Activated B cell treated with CpG ODN at 0.5 μM for 24 hours (primary cell): ENCODE data around the gene TAF4. TPM values are rescaled to one million over a fixed set of nuclear protein-coding genes. Genes with fewer than 3 reads are reported as not detected.

Source experiments
- ATAC-seq: fragments of 200-7000 bp; cut with Tn5 transposase; one replicate; pipeline ENCODE4 v1.10.0; 2021; ENCODE audit warnings: low read depth, mild to moderate bottlenecking, moderate library complexity
- CTCF ChIA-PET: fragments of 350-600 bp; sonication (Branson Sonifier 250); formaldehyde crosslinking; loops from one replicate; lab custom pipeline; 2021; ENCODE audit warnings: antibody characterized with exemption; lab: Charles Lee
- POLR2A ChIA-PET: fragments of 350-600 bp; sonication (Branson Sonifier 250); formaldehyde crosslinking; loops from one replicate; lab custom pipeline; 2021; ENCODE audit warnings: antibody characterized with exemption; lab: Charles Lee
- DNase-seq: peaks from one replicate; pipeline ENCODE4 v3.0.0; 2022
- H3K27ac Mint-ChIP-seq: one replicate; pipeline ENCODE4 v1.8.0; 2020; ENCODE audit warnings: mixed read lengths
- H3K27me3 Mint-ChIP-seq: one replicate; pipeline ENCODE4 v1.8.0; 2021; ENCODE audit warnings: mixed read lengths
- H3K36me3 Mint-ChIP-seq: one replicate; pipeline ENCODE4 v1.8.0; 2021; ENCODE audit warnings: low read depth, mixed read lengths
- H3K4me1 Mint-ChIP-seq: one replicate; pipeline ENCODE4 v1.8.0; 2021; ENCODE audit warnings: mixed read lengths
- H3K4me3 Mint-ChIP-seq: one replicate; pipeline ENCODE4 v1.8.0; 2020; ENCODE audit warnings: mild to moderate bottlenecking, mixed read lengths
- H3K9me3 Mint-ChIP-seq: one replicate; pipeline ENCODE4 v1.8.0; 2020; ENCODE audit warnings: mixed read lengths
- intact Hi-C: fragments of 100-400 bp; cut with micrococcal nuclease; formaldehyde crosslinking; loops from one replicate; pipeline ENCODE4 v1.15.1; 2024
- total RNA-seq: library from RNA; stranded (reverse); gene quantifications from 2 replicates; pipeline ENCODE4 v1.2.3, GENCODE V29; 2022
- TF ChIP-seq, protein P1 (sequence below): fragments of 200-600 bp; IDR thresholded peaks from one replicate; pipeline ENCODE4 v1.8.0; 2022; ENCODE audit warnings: antibody characterized with exemption, mild to moderate bottlenecking

The TAF4 gene
- total RNA-seq, 1 donor from 2014 or later: 26.9 TPM

- ATAC-seq: no peak
- TF ChIP-seq, protein P1, sequence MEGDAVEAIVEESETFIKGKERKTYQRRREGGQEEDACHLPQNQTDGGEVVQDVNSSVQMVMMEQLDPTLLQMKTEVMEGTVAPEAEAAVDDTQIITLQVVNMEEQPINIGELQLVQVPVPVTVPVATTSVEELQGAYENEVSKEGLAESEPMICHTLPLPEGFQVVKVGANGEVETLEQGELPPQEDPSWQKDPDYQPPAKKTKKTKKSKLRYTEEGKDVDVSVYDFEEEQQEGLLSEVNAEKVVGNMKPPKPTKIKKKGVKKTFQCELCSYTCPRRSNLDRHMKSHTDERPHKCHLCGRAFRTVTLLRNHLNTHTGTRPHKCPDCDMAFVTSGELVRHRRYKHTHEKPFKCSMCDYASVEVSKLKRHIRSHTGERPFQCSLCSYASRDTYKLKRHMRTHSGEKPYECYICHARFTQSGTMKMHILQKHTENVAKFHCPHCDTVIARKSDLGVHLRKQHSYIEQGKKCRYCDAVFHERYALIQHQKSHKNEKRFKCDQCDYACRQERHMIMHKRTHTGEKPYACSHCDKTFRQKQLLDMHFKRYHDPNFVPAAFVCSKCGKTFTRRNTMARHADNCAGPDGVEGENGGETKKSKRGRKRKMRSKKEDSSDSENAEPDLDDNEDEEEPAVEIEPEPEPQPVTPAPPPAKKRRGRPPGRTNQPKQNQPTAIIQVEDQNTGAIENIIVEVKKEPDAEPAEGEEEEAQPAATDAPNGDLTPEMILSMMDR: no peak
- CTCF ChIA-PET: no interaction called here
- intact Hi-C loops: no loop called here
- Mint-ChIP-seq H3K9me3 (no peaks in the 10 kb centered on the region), H3K27ac (no peak overlapping the region), H3K4me1 (peaks cover 12% of the 10 kb centered on the region), H3K36me3 (peaks cover 37% of the 10 kb centered on the region), H3K4me3 (no peak overlapping the region), H3K27me3 (no peaks in the 10 kb centered on the region)
- POLR2A ChIA-PET: no interaction called here
- DNase-seq: no peak
Measured at GRCh38 chr20:61979701-61980635, 85.7 kb downstream of the TAF4 start.

DNA sequence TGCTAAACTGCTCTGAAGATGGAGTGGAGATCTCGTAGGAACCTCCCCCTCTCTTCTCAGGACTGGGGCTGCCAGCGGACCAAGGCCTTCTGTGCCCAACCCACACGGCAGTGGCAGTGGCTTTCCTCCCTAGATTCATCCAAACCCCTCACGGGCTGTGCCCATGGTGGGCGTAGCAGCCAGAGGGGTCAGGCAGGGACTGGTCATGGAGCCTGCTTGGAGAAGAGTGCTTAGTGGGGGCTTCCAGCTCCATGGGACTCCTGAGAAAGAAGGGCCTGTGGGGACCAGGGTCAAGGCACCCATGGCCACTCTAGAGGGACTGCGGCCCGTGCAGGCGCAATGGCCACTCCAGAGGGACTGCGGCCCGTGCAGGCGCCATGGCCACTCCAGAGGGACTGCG is 86.6 kb downstream of the TAF4 start:
- intact Hi-C loops: no loop called here
- TF ChIP-seq, protein P1: no peak
- H3K27me3 Mint-ChIP-seq: no peaks in the 10 kb centered on the region
- no peak for DNase-seq
- ChIA-PET POLR2A (no interaction called here), CTCF (no interaction called here)
- H3K27ac Mint-ChIP-seq: no peak overlapping the region
- H3K36me3 Mint-ChIP-seq: peaks cover 39% of the 10 kb centered on the region
- H3K4me1 Mint-ChIP-seq: peaks cover 12% of the 10 kb centered on the region
- H3K4me3 Mint-ChIP-seq: no peak overlapping the region
- H3K9me3 Mint-ChIP-seq: no peaks in the 10 kb centered on the region
- ATAC-seq: no peak

GRCh38 chr20:61978491-61978890 is 87.2 kb downstream of the TAF4 start:
- ChIA-PET CTCF (no interaction called here), POLR2A (no interaction called here)
- Mint-ChIP-seq H3K9me3 (no peaks in the 10 kb centered on the region), H3K27ac (no peak overlapping the region), H3K4me3 (no peak overlapping the region), H3K36me3 (peaks cover 39% of the 10 kb centered on the region), H3K27me3 (no peaks in the 10 kb centered on the region), H3K4me1 (peaks cover 10% of the 10 kb centered on the region)
- intact Hi-C loops: no loop called here
- TF ChIP-seq, protein P1: no peak
- DNase-seq (no peak), ATAC-seq (no peak)

DNA sequence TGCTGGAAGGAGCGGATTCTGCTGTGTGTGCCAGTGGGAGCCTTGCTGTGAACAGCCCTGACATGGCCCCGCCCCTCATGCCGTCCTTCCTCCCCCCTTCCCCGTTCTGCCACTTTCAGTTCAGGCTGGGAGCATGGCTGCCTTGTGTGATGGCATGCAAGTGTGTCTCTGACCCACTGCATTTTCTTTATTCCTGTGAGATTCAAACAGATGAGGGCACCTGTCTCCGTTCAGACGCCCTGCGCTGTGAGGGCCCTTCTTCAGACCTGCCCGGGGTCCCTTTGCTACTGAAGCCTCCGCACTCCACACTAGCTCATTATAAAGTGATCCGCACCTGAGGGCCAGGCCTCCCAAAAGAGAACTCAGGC is 88.3 kb downstream of the TAF4 start:
- CTCF ChIA-PET: no interaction called here
- POLR2A ChIA-PET: no interaction called here
- TF ChIP-seq, protein P1: no peak
- Mint-ChIP-seq H3K36me3 (peaks cover 46% of the 10 kb centered on the region), H3K27me3 (no peaks in the 10 kb centered on the region), H3K27ac (no peak overlapping the region), H3K4me1 (peaks cover 10% of the 10 kb centered on the region), H3K9me3 (no peaks in the 10 kb centered on the region), H3K4me3 (no peak overlapping the region)
- intact Hi-C loops: no loop called here
- ATAC-seq (no peak), DNase-seq (no peak)

DNA sequence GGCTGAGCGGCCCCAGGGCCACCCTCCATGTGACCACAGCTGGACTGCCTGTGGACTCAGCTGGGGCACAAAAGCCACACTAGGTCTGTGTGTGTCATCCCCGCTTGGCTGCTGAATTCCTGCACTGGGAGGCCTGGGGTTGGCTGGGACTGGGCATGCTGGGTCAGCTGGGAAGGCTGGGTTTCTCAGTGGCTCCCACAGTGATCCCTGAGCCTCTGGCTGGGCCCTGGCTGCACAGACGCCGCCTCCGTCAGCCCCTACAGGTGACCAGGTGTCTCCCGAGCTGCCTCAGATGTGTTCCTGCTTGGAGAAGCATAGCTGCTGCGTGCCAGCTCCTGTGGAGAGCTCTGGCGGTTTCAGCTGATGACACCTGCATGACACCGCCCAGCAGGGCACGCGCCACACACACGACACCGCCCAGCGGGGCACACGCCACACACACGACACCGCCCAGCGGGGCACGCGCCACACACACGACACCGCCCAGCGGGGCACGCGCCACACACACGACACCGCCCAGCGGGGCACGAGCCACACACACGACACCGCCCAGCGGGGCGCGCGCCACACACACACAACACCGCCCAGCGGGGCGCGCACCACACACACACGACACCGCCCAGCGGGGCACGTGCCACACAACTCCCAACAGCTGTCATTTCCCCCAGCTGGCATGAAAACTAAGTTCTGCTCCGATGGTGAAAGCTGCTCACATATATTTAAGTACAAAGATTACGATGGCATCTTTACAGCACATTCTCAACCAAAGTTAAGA is 88.8 kb downstream of the TAF4 start:
- CTCF ChIA-PET: no interaction called here
- intact Hi-C loops: no loop called here
- TF ChIP-seq, protein P1: no peak
- Mint-ChIP-seq H3K4me3 (no peak overlapping the region), H3K27ac (no peak overlapping the region), H3K4me1 (peaks cover 7% of the 10 kb centered on the region), H3K36me3 (peaks cover 50% of the 10 kb centered on the region), H3K27me3 (no peaks in the 10 kb centered on the region), H3K9me3 (no peaks in the 10 kb centered on the region)
- POLR2A ChIA-PET: no interaction called here
- ATAC-seq (no peak), DNase-seq (no peak)
